H1 (cell line): Measurements from ENCODE around the gene LIX1L. TPM values are rescaled to one million over a fixed set of nuclear protein-coding genes. Genes with fewer than 3 reads are reported as not detected.

Source experiments
- CTCF ChIA-PET: fragments of 300-600 bp; sonication (Branson Sonifier 250); formaldehyde crosslinking; loops from one replicate; lab custom pipeline; 2021; ENCODE audit not compliant: partially characterized antibody; lab: Charles Lee
- POLR2A ChIA-PET: fragments of 300-600 bp; sonication (Branson Sonifier 250); formaldehyde crosslinking; loops from one replicate; lab custom pipeline; 2021; ENCODE audit warnings: inconsistent platforms; ENCODE audit not compliant: partially characterized antibody; lab: Charles Lee
- DNase-seq, 2 experiments: peaks; one replicate each; pipeline versions ENCODE4 v3.0.0 to v3.0.0-alpha.2; 2010 to 2022; ENCODE audit warnings: low spot score in 2 of 2, low read depth in 1 of 2, mixed read lengths in 1 of 2
- FAIRE-seq: peaks from 2 replicates; lab custom pipeline; 2011; peaks lifted over from hg19 to GRCh38; lab: Jason Lieb, UNC
- H2AFZ ChIP-seq: 2 replicates; pipeline ENCODE4 v1.8.1; 2012; ENCODE audit warnings: low read length, inconsistent platforms
- H2AK5ac ChIP-seq: 2 replicates; pipeline ENCODE4 v1.6.1; 2013; ENCODE audit warnings: low read depth, low read length
- H2BK120ac ChIP-seq: replicated peaks from 2 replicates; pipeline ENCODE3; 2013; ENCODE audit warnings: low read depth, low read length, inconsistent platforms
- H2BK12ac ChIP-seq: 2 replicates; pipeline ENCODE4 v1.6.1; 2013; ENCODE audit warnings: low read depth, low read length
- H2BK15ac ChIP-seq: 2 replicates; pipeline ENCODE4 v1.6.1; 2013; ENCODE audit warnings: low read length
- H2BK20ac ChIP-seq: 2 replicates; pipeline ENCODE4 v1.6.1; 2013; ENCODE audit warnings: low read length
- H2BK5ac ChIP-seq: 2 replicates; pipeline ENCODE4 v1.6.1; 2013; ENCODE audit warnings: low read depth, low read length
- H3K14ac ChIP-seq: 2 replicates; pipeline ENCODE4 v1.6.1; 2013; ENCODE audit warnings: inconsistent platforms; ENCODE audit not compliant: insufficient read length
- H3K18ac ChIP-seq: 2 replicates; pipeline ENCODE4 v1.6.1; 2013; ENCODE audit warnings: low read length; ENCODE audit errors: extremely low read depth
- H3K23ac ChIP-seq: 2 replicates; pipeline ENCODE4 v1.6.1; 2013; ENCODE audit warnings: inconsistent platforms; ENCODE audit not compliant: insufficient read length
- H3K23me2 ChIP-seq: 2 replicates; pipeline ENCODE4 v1.6.1; 2013; ENCODE audit warnings: low read depth, low read length
- H3K27ac ChIP-seq: 2 replicates; pipeline ENCODE4 v1.6.1; 2011; ENCODE audit warnings: low read depth, low read length, inconsistent platforms
- H3K27me3 ChIP-seq, 4 experiments: replicated peaks in 1 of 4; 1 replicate in 1 of 4; 2 replicates in 3 of 4; pipeline versions ENCODE4 v1.6.1 to v1.8.1; 2011 to 2013; ENCODE audit warnings: low read length in 3 of 4, mild to moderate bottlenecking in 3 of 4, inconsistent platforms in 2 of 4, mixed read lengths in 2 of 4, moderate library complexity in 1 of 4; ENCODE audit not compliant: control insufficient read depth in 3 of 4, insufficient read depth in 3 of 4; ENCODE audit errors: extremely low read depth in 1 of 4
- H3K36me3 ChIP-seq, 4 experiments: 2 replicates each; pipeline versions ENCODE4 v1.6.1 to v1.8.1; 2011 to 2013; ENCODE audit warnings: mild to moderate bottlenecking in 4 of 4, low read length in 3 of 4, moderate library complexity in 2 of 4, control low read depth in 1 of 4, inconsistent platforms in 1 of 4; ENCODE audit not compliant: insufficient read depth in 4 of 4, control insufficient read depth in 2 of 4
- H3K4ac ChIP-seq: replicated peaks from 2 replicates; pipeline ENCODE3; 2013; ENCODE audit warnings: low read length, low read depth, mixed read lengths, inconsistent platforms; ENCODE audit not compliant: insufficient read length
- H3K4me1 ChIP-seq, 4 experiments: replicated peaks in 1 of 4; 1 replicate in 1 of 4; 2 replicates in 3 of 4; pipeline versions ENCODE4 v1.6.1 to v1.8.1; 2011 to 2013; ENCODE audit warnings: low read length in 3 of 4, inconsistent platforms in 2 of 4, mixed read lengths in 1 of 4; ENCODE audit not compliant: insufficient read depth in 4 of 4, control insufficient read depth in 3 of 4
- H3K4me2 ChIP-seq, 2 experiments: 2 replicates each; pipeline versions ENCODE4 v1.6.1 to v1.8.1; 2011 to 2013; ENCODE audit warnings: low read depth in 2 of 2, low read length in 2 of 2, control low read depth in 1 of 2, inconsistent platforms in 1 of 2, mild to moderate bottlenecking in 1 of 2; ENCODE audit not compliant: insufficient read depth in 1 of 2
- H3K4me3 ChIP-seq, 4 experiments: fragments of 200-600, 300-600 bp in 1 of 4; sonication (generic), shearing (Covaris generic), sonication (Bioruptor Twin) in 1 of 4; 2 replicates each; pipeline versions ENCODE4 v1.5.1 to v1.8.1; 2011 to 2016; ENCODE audit warnings: low read length in 4 of 4, low read depth in 3 of 4, control low read depth in 2 of 4, inconsistent platforms in 2 of 4, mild to moderate bottlenecking in 2 of 4, mixed read lengths in 1 of 4, moderate library complexity in 1 of 4; ENCODE audit not compliant: insufficient read depth in 2 of 4; ENCODE audit errors: extremely low read depth in 1 of 4
- H3K56ac ChIP-seq: replicated peaks from 2 replicates; pipeline ENCODE3; 2013; ENCODE audit warnings: low read depth, mild to moderate bottlenecking, mixed read lengths, low read length, inconsistent platforms; ENCODE audit not compliant: insufficient read length
- H3K79me1 ChIP-seq: 2 replicates; pipeline ENCODE4 v1.6.1; 2013; ENCODE audit warnings: low read depth, low read length, control low read depth
- H3K79me2 ChIP-seq, 2 experiments: 2 replicates each; pipeline versions ENCODE4 v1.6.1 to v1.8.1; 2012 to 2013; ENCODE audit warnings: low read length in 2 of 2, mild to moderate bottlenecking in 2 of 2, inconsistent platforms in 1 of 2; ENCODE audit not compliant: insufficient read depth in 2 of 2, control insufficient read depth in 1 of 2
- H3K9ac ChIP-seq, 4 experiments: replicated peaks in 1 of 4; 1 replicate in 1 of 4; 2 replicates in 3 of 4; pipeline versions ENCODE4 v1.6.1 to v1.8.1; 2011 to 2013; ENCODE audit warnings: low read depth in 3 of 4, low read length in 3 of 4, control low read depth in 2 of 4, mild to moderate bottlenecking in 2 of 4, moderate library complexity in 2 of 4, inconsistent platforms in 1 of 4; ENCODE audit errors: extremely low read depth in 1 of 4
- H3K9me3 ChIP-seq, 2 experiments: 2 replicates each; pipeline versions ENCODE4 v1.6.1 to v1.8.1; 2012 to 2013; ENCODE audit warnings: mild to moderate bottlenecking in 2 of 2, moderate library complexity in 2 of 2, control low read depth in 1 of 2, inconsistent platforms in 1 of 2, low read depth in 1 of 2, low read length in 1 of 2, mixed read lengths in 1 of 2; ENCODE audit not compliant: insufficient read depth in 2 of 2
- H4K20me1 ChIP-seq, 2 experiments: replicated peaks in 1 of 2; 2 replicates each; pipeline versions ENCODE3 to v1.8.1; 2011 to 2013; ENCODE audit warnings: inconsistent platforms in 2 of 2, low read length in 2 of 2, mild to moderate bottlenecking in 1 of 2; ENCODE audit not compliant: insufficient read depth in 2 of 2, control insufficient read depth in 1 of 2
- H4K5ac ChIP-seq: 2 replicates; pipeline ENCODE4 v1.6.1; 2013; ENCODE audit warnings: low read length, low read depth, mixed read lengths, inconsistent platforms; ENCODE audit not compliant: insufficient read length
- H4K8ac ChIP-seq: 2 replicates; pipeline ENCODE4 v1.8.0; 2013; ENCODE audit warnings: mild to moderate bottlenecking, moderate library complexity, low read length, inconsistent platforms; ENCODE audit not compliant: insufficient read depth; ENCODE audit errors: extremely low read depth
- H4K91ac ChIP-seq: replicated peaks from 2 replicates; pipeline ENCODE3; 2013; ENCODE audit warnings: low read length, mixed read lengths, inconsistent platforms; ENCODE audit not compliant: insufficient read length
- BACH1 ChIP-seq: IDR thresholded peaks from 2 replicates; pipeline ENCODE4 v1.6.1; 2012; ENCODE audit warnings: low read length, improper control_type of control experiment
- CTBP2 ChIP-seq: IDR thresholded peaks from 2 replicates; pipeline ENCODE4 v1.7.0; 2011; ENCODE audit warnings: borderline replicate concordance, mild to moderate bottlenecking, moderate library complexity, mixed read lengths, low read length; ENCODE audit not compliant: insufficient read depth, insufficient read length
- JUND ChIP-seq: IDR thresholded peaks from 2 replicates; pipeline ENCODE4 v1.6.1; 2011; ENCODE audit warnings: mild to moderate bottlenecking, improper control_type of control experiment, low read length
- KDM4A ChIP-seq: IDR thresholded peaks from one replicate; pipeline ENCODE4 v1.7.1; 2012; ENCODE audit warnings: low read depth, mild to moderate bottlenecking, moderate library complexity, low read length, inconsistent platforms; ENCODE audit not compliant: severe bottlenecking
- MAX ChIP-seq: IDR thresholded peaks from 2 replicates; pipeline ENCODE4 v1.6.1; 2012; ENCODE audit warnings: inconsistent platforms
- RFX5 ChIP-seq: IDR thresholded peaks from 2 replicates; pipeline ENCODE4 v1.6.1; 2011; ENCODE audit warnings: low read depth, low read length, improper control_type of control experiment, borderline replicate concordance
- SIRT6 ChIP-seq: IDR thresholded peaks from one replicate; pipeline ENCODE4 v1.7.1; 2012; ENCODE audit warnings: low read length, inconsistent platforms
- TAF7 ChIP-seq: optimal IDR thresholded peaks from 2 replicates; pipeline ENCODE3; 2011; ENCODE audit warnings: low read depth, mild to moderate bottlenecking, inconsistent platforms, low read length, moderate library complexity, borderline replicate concordance
- TBP ChIP-seq: IDR thresholded peaks from 2 replicates; pipeline ENCODE4 v1.6.1; 2011; ENCODE audit warnings: low read depth, low read length, improper control_type of control experiment
- USF2 ChIP-seq: IDR thresholded peaks from 2 replicates; pipeline ENCODE4 v1.6.1; 2011; ENCODE audit warnings: low read length, improper control_type of control experiment
- WGBS, 2 experiments: shearing (Covaris generic) in 1 of 2; methylation state at CpG; one replicate each; pipeline versions ENCODE4 v1.1.6 to v1.1.7; 2013 to 2015; ENCODE audit warnings: low lambda C conversion rate in 2 of 2, mixed read lengths in 2 of 2, inconsistent platforms in 1 of 2, low coverage in 1 of 2, missing lambda C conversion rate in 1 of 2; ENCODE audit not compliant: insufficient replicate concordance in 2 of 2, insufficient coverage in 1 of 2, insufficient read length in 1 of 2; ENCODE audit errors: extremely low coverage in 1 of 2, missing lambda C conversion rate in 1 of 2; 5-methylcytosine and 5-hydroxymethylcytosine counted together
- polyA plus RNA-seq, 7 experiments: library from polyadenylated mRNA; depleted of rRNA in 3 of 7; stranded (reverse) in 5 of 7; unstranded in 2 of 7; fragments of >200 nt in 5 of 7; fragments of 200-250 nt in 2 of 7; gene quantifications; 1 replicate in 5 of 7; 2 replicates in 1 of 7; 4 replicates in 1 of 7; pipeline versions ENCODE4 v1.2.1 to v1.2.3, GENCODE V29; 2011 to 2013; ENCODE audit warnings: missing spikeins in 2 of 7, mixed read lengths in 2 of 7
- total RNA-seq: library from RNA; stranded (reverse); fragmentation: NEBNext Ultra II Directional; extraction: Animal tissue kit (Norgen Biotek cat#: 25700); gene quantifications from 2 replicates; pipeline ENCODE4 v1.2.1, GENCODE V29; 2021

Gene LIX1L
- total and polyA plus RNA-seq, 2 of the 8 experiments (the other 6 are each of a cell fraction or from before 2014, with no cell fraction given) = 2.9 to 3.7 TPM

- H3K18ac ChIP-seq = no peak overlapping the region
- H3K4me1 ChIP-seq = peaks cover 4 to 18% (median 13%) of the 10 kb centered on the region in 4 experiments; a peak in 5 of 7 replicates
- no peak overlapping the region for H2AFZ ChIP-seq
- H3K4ac ChIP-seq = no peak overlapping the region
- no peaks in the 10 kb centered on the region for H3K36me3 ChIP-seq
- TF ChIP-seq SIRT6 (no peak), RFX5 (no peak), TAF7 (no peak), CTBP2 (no peak), JUND (no peak), MAX (no peak), KDM4A (no peak), USF2 (no peak), BACH1 (no peak), TBP (no peak)
- H3K14ac ChIP-seq = no peak overlapping the region
- no peak overlapping the region for H2BK20ac ChIP-seq
- H3K23ac ChIP-seq = no peak overlapping the region
- H3K27ac ChIP-seq = no peak overlapping the region
- no peak overlapping the region for H4K5ac ChIP-seq
- H3K79me1 ChIP-seq = no peaks in the 10 kb centered on the region
- H2AK5ac ChIP-seq = no peak overlapping the region
- no peaks in the 10 kb centered on the region for H3K27me3 ChIP-seq
- 86% methylated on average over 4 of the region's 4 CpGs; no CpG with 5 or more reads in 1 of the 2 experiments for WGBS, 2 experiments
- no peak overlapping the region for H3K56ac ChIP-seq
- no peaks in the 10 kb centered on the region for H3K79me2 ChIP-seq
- POLR2A ChIA-PET = interaction anchor here (1.0 to 1.2 kb wide), 2 partner anchors 15 to 18 kb away, joined by 3 read pairs; no protein-coding TSS in a partner anchor
- FAIRE-seq (no peak), DNase-seq (no peak)
- no peak overlapping the region for H3K4me2 ChIP-seq
- CTCF ChIA-PET = interaction anchor here (2.0 to 8.7 kb wide), 4 partner anchors 17 to 83 kb away, joined by 6 to 152 read pairs (median 46); partner anchors contain the start of gene LIX1L
- no peak overlapping the region for H4K91ac ChIP-seq
- no peak overlapping the region for H2BK15ac ChIP-seq
- H3K9me3 ChIP-seq = no peaks in the 10 kb centered on the region
- H4K8ac ChIP-seq = no peak overlapping the region
- H2BK120ac ChIP-seq = no peak overlapping the region
- H2BK12ac ChIP-seq = no peak overlapping the region
- H3K4me3 ChIP-seq = no peak overlapping the region
- H3K9ac ChIP-seq = no peak overlapping the region
- peaks cover 3% of the 10 kb centered on the region; the same call in 1 of the 2 replicates for H3K23me2 ChIP-seq
- H4K20me1 ChIP-seq = no peaks in the 10 kb centered on the region
- no peak overlapping the region for H2BK5ac ChIP-seq
These were observed 17.4 kb upstream of the LIX1L start for GRCh38 chr1:145975216-145975615.
